Measurements from ENCODE around the gene TMEM220.

Gene TMEM220

GRCh38 chr17:10724546-10725195, 5.2 kb downstream of the TMEM220 start:
- no peak overlapping the region for H3K4me3 ChIP-seq (IDR thresholded peaks at IDR 0.05; ENCODE audit: insufficient read depth, low read depth, low read length)
- no peak overlapping the region for H3K27ac ChIP-seq
- H4K20me1 ChIP-seq (ENCODE audit: insufficient read depth), result no peaks in the 10 kb centered on the region
- TF ChIP-seq CTCF (conservative IDR thresholded peaks at IDR 0.05; ENCODE audit: low read depth, low read length), result no peak
- no peak overlapping the region for H2AFZ ChIP-seq (ENCODE audit: low read depth)
- H3K79me2 ChIP-seq (ENCODE audit: insufficient read depth, low read depth), result no peaks in the 10 kb centered on the region
- H3K4me2 ChIP-seq, result no peak overlapping the region
- no peak overlapping the region for H3K9ac ChIP-seq
- H3K4me1 ChIP-seq (ENCODE audit: low read depth, poor library complexity, severe bottlenecking), result no peaks in the 10 kb centered on the region
- H3K27me3 ChIP-seq (ENCODE audit: insufficient read depth, low read depth), result no peaks in the 10 kb centered on the region
- H3K36me3 ChIP-seq (ENCODE audit: insufficient read depth), result no peaks in the 10 kb centered on the region

- no peaks in the 10 kb centered on the region for H4K20me1 ChIP-seq (ENCODE audit: insufficient read depth)
- no peak overlapping the region for H2AFZ ChIP-seq (ENCODE audit: low read depth)
- no peak for TF ChIP-seq CTCF (conservative IDR thresholded peaks at IDR 0.05; ENCODE audit: low read depth, low read length)
- H3K27me3 ChIP-seq (ENCODE audit: insufficient read depth, low read depth), result no peaks in the 10 kb centered on the region
- H3K4me1 ChIP-seq (ENCODE audit: low read depth, poor library complexity, severe bottlenecking), result no peaks in the 10 kb centered on the region
- no peak overlapping the region for H3K4me3 ChIP-seq (IDR thresholded peaks at IDR 0.05; ENCODE audit: insufficient read depth, low read depth, low read length)
- no peaks in the 10 kb centered on the region for H3K36me3 ChIP-seq (ENCODE audit: insufficient read depth)
- no peak overlapping the region for H3K9ac ChIP-seq
- no peak overlapping the region for H3K4me2 ChIP-seq
- H3K27ac ChIP-seq, result no peak overlapping the region
- no peaks in the 10 kb centered on the region for H3K79me2 ChIP-seq (ENCODE audit: insufficient read depth, low read depth)
Measured at GRCh38 chr17:10718547-10718946, 11.3 kb downstream of the TMEM220 start.

- no peaks in the 10 kb centered on the region for H3K4me1 ChIP-seq (ENCODE audit: low read depth, poor library complexity, severe bottlenecking)
- no peaks in the 10 kb centered on the region for H3K27me3 ChIP-seq (ENCODE audit: insufficient read depth, low read depth)
- H2AFZ ChIP-seq (ENCODE audit: low read depth), result no peak overlapping the region
- no peaks in the 10 kb centered on the region for H4K20me1 ChIP-seq (ENCODE audit: insufficient read depth)
- TF ChIP-seq CTCF (conservative IDR thresholded peaks at IDR 0.05; ENCODE audit: low read depth, low read length), result no peak
- no peak overlapping the region for H3K4me3 ChIP-seq (IDR thresholded peaks at IDR 0.05; ENCODE audit: insufficient read depth, low read depth, low read length)
- H3K36me3 ChIP-seq (ENCODE audit: insufficient read depth), result no peaks in the 10 kb centered on the region
- H3K9ac ChIP-seq, result no peak overlapping the region
- no peak overlapping the region for H3K27ac ChIP-seq
- H3K79me2 ChIP-seq (ENCODE audit: insufficient read depth, low read depth), result no peaks in the 10 kb centered on the region
- no peak overlapping the region for H3K4me2 ChIP-seq
Measured at GRCh38 chr17:10716218-10716617, 13.6 kb downstream of the TMEM220 start.

- Histone ChIP-seq H3K27me3 (ENCODE audit: insufficient read depth, low read depth) (no peaks in the 10 kb centered on the region), H3K79me2 (ENCODE audit: insufficient read depth, low read depth) (no peaks in the 10 kb centered on the region), H3K27ac (no peak overlapping the region), H3K9ac (no peak overlapping the region), H3K36me3 (ENCODE audit: insufficient read depth) (no peaks in the 10 kb centered on the region), H3K4me2 (no peak overlapping the region), H2AFZ (ENCODE audit: low read depth) (no peak overlapping the region), H3K4me3 (IDR thresholded peaks at IDR 0.05; ENCODE audit: insufficient read depth, low read depth, low read length) (no peak overlapping the region), H4K20me1 (ENCODE audit: insufficient read depth) (no peaks in the 10 kb centered on the region), H3K4me1 (ENCODE audit: low read depth, poor library complexity, severe bottlenecking) (no peaks in the 10 kb centered on the region)
- no peak for TF ChIP-seq CTCF (conservative IDR thresholded peaks at IDR 0.05; ENCODE audit: low read depth, low read length)
Measured at GRCh38 chr17:10713318-10713717, 16.5 kb downstream of the TMEM220 start.
